GM12801 (cell line): ENCODE data around the gene SUSD3.

Experiments
- TF ChIP-seq, protein P1 (sequence below): IDR thresholded peaks from one replicate; pipeline ENCODE4 v1.5.1; 2011; ENCODE audit warnings: control low read depth; ENCODE audit not compliant: insufficient read length; ENCODE audit errors: extremely low read depth

SUSD3 gene

DNA sequence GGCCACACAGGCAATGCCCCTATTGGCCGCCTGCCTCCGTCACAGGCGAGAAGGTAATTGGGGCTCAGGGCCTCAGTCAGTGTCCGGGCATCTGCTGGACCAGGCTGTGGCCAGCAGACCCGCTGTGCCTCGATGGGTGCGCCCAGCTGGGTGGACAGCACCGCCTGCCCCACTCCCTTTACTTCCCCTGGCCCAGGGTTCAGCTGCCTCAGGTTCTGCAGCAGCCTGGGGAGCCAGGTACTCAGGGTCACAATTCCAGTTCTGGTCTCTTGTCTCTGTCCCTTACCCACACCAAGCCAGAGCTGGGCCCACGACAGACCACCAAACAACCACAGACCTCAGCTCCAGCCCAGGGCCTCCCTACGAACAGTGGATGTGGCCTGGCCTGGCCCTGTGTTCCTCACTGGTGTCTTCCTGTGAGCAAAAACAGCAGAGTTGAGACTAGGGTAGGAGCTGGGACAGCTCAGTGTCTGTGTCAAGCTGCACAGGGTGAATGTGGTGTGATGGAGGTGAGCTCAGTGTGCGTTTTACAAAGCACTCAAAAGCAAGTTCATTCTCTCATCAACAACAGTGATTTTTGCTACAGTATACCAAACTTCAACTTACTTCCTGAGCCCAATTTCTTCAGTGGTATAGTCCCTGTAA, 33.4 kb upstream of the SUSD3 start:
- TF ChIP-seq, protein P1, sequence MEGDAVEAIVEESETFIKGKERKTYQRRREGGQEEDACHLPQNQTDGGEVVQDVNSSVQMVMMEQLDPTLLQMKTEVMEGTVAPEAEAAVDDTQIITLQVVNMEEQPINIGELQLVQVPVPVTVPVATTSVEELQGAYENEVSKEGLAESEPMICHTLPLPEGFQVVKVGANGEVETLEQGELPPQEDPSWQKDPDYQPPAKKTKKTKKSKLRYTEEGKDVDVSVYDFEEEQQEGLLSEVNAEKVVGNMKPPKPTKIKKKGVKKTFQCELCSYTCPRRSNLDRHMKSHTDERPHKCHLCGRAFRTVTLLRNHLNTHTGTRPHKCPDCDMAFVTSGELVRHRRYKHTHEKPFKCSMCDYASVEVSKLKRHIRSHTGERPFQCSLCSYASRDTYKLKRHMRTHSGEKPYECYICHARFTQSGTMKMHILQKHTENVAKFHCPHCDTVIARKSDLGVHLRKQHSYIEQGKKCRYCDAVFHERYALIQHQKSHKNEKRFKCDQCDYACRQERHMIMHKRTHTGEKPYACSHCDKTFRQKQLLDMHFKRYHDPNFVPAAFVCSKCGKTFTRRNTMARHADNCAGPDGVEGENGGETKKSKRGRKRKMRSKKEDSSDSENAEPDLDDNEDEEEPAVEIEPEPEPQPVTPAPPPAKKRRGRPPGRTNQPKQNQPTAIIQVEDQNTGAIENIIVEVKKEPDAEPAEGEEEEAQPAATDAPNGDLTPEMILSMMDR: no peak

DNA sequence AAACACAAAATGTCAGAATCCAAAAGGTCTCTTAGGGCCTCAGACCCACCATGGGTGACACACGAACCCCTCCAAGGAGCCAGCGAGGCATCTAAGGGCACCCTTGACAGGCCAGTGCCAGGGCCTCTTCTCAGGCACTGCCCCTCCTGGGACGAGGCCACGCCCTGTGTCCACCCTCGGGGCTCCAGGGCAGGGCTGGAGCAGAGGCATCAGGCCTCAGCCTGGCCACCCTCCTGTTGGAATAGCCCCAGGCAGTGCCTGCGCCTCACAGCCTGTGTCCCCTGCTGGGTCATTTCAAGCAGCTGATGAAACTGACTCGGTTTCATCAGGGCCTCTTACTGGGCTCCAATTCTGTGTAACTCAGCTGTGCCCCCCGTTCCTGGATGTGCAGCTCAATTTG, 32.8 kb upstream of the SUSD3 start:
- TF ChIP-seq, protein P1: no peak

DNA sequence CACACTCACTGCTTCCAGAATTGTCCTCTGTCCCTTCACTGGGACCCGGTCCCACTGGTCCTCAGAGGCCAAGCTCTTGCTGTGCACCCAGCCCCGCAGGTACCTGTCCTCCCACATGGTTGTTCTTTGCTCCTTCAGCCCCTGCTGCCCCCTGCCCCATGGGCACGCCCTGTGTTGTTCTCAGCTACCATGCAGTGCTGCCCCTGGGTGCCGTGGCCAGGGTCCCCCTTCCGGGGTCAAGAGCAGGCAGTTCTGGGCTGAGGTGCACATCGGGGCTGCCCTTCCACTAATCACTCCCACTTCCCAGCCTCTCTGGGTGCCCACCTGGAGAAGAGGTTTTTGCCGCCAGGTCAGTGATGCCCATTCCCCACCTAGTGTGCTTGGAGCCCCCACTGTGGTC, 31.9 kb upstream of the SUSD3 start:
- TF ChIP-seq, protein P1: no peak

DNA sequence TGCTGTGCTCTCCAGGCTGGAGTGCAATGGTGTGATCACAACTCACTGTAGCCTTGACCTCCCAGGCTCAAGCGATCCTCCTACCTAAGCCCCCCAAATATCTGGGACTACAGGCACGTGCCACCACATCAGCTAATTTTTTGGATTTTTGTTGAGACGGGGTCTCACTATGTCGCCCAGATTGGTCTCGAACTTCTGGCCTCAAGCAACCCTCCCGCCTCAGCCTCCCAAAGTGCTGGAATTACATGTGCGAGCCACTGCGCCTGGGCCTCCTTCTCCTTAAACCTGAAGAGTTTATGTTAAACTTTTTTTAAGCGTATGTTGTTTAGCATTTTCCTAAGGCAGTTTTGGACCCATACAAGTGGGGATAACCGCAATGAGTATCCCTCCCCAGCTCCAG, 30.8 kb upstream of the SUSD3 start:
- TF ChIP-seq, protein P1: no peak

DNA sequence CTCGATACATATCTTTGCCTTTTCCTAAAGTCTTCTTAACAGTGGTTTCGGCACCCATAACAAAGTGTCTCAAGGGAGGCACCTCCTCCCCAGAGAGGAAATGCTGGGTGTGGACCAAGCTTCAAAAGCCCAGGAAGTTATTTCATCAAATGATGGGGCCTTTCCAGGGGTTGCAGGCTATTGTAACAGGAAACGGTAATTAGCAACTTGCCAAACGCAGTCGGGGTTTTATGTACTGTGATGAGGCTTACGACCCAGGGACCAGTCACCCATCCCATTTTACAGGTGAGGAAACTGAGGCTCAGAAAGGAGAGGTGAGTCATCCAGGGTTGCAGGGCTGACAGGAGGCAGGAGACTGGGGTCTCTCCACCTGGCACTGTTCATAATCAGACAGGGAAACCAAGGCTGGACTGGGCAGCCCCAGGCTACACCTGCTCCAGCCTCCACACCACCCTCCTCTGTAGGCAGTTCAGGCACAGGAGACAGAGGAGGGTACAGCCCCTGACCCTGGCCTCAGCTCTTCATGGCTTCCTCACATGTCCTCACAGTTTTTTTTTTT, 30.0 kb upstream of the SUSD3 start:
- TF ChIP-seq, protein P1: no peak

DNA sequence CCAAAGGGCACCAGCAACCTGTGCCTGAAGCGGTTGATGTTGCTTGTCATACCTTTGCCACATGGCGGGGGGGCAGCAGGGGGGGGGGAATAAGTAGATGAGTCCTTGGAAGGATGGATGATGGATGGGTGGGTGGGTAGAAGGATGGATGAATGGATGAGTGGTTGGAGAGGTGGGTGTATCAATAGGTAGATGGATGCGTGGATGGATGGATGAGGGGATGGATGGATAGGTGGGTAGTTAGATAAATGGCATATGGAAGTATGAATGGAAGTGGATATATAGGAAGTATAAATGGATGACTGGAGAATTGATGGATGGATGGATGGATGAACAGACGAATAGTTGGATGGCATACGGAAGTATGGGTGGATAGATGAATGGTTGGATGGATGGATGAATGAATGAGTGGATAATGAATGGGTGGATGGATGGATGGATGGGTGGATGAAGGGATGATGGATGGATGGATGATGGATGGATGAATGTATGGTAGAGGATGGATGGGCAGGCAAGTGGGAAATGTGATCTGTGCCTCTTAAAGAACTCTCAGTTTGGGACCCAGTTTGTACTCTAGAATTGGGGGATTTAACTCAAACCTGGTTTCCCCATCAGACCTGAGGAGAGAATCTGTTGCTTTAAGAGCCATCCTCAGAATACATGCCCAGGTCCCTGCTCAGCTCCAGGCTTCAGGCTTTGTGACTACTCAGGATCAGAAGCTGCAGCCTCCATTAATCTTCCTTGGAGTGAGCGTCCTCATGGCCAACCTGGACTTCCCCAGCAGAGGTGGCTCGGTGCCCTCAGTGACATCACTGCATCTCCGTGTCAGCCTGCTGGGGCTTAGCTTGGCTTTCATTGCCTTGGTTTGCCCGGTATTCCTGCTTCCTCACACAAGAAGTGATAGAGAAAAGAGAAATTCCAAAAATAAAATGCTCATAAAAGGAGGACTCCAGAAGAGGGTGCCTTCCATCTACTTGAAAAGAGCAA, 27.6 kb upstream of the SUSD3 start:
- TF ChIP-seq, protein P1: no peak
